Measurements from ENCODE around the gene REP15.

REP15 gene

GRCh38 chr12:27674989-27675388 lies 21.3 kb upstream of the REP15 start:
- no peak overlapping the region for H3K27ac ChIP-seq
- no peaks in the 10 kb centered on the region for H3K27me3 ChIP-seq (ENCODE audit: insufficient read depth, low read depth)
- no peaks in the 10 kb centered on the region for H3K4me1 ChIP-seq (ENCODE audit: low read depth, poor library complexity, severe bottlenecking)
- H3K4me2 ChIP-seq = no peak overlapping the region
- H4K20me1 ChIP-seq (ENCODE audit: insufficient read depth) = no peaks in the 10 kb centered on the region
- no peaks in the 10 kb centered on the region for H3K79me2 ChIP-seq (ENCODE audit: insufficient read depth, low read depth)
- H3K4me3 ChIP-seq (IDR thresholded peaks at IDR 0.05; ENCODE audit: insufficient read depth, low read depth, low read length) = no peak overlapping the region
- no peak overlapping the region for H3K9ac ChIP-seq
- no peak overlapping the region for H2AFZ ChIP-seq (ENCODE audit: low read depth)
- TF ChIP-seq, protein P1, sequence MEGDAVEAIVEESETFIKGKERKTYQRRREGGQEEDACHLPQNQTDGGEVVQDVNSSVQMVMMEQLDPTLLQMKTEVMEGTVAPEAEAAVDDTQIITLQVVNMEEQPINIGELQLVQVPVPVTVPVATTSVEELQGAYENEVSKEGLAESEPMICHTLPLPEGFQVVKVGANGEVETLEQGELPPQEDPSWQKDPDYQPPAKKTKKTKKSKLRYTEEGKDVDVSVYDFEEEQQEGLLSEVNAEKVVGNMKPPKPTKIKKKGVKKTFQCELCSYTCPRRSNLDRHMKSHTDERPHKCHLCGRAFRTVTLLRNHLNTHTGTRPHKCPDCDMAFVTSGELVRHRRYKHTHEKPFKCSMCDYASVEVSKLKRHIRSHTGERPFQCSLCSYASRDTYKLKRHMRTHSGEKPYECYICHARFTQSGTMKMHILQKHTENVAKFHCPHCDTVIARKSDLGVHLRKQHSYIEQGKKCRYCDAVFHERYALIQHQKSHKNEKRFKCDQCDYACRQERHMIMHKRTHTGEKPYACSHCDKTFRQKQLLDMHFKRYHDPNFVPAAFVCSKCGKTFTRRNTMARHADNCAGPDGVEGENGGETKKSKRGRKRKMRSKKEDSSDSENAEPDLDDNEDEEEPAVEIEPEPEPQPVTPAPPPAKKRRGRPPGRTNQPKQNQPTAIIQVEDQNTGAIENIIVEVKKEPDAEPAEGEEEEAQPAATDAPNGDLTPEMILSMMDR (conservative IDR thresholded peaks at IDR 0.05; ENCODE audit: low read depth, low read length) = no peak
- H3K36me3 ChIP-seq (ENCODE audit: insufficient read depth) = no peaks in the 10 kb centered on the region

DNA sequence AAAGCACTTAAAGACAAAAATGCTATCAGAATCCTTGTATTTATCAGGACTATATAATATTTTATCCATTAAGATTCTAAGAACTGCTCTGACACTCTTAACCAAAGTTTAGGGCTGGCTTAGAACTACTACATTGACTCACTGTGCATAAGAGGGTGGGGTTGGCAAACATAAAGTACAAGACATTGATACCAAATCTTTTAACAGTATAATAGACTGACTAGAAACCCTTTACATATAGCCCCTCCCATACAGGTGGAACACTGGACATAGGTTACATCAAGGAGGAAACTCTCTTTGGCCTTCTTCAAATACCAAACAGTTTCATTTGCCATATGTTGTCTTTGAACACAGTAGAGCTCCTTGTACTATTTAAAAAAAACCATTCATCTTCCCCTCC lies 15.6 kb upstream of the REP15 start:
- Histone ChIP-seq H3K4me1 (ENCODE audit: low read depth, poor library complexity, severe bottlenecking) (no peaks in the 10 kb centered on the region), H2AFZ (ENCODE audit: low read depth) (no peak overlapping the region), H3K27me3 (ENCODE audit: insufficient read depth, low read depth) (no peaks in the 10 kb centered on the region), H3K79me2 (ENCODE audit: insufficient read depth, low read depth) (no peaks in the 10 kb centered on the region), H4K20me1 (ENCODE audit: insufficient read depth) (no peaks in the 10 kb centered on the region), H3K4me3 (IDR thresholded peaks at IDR 0.05; ENCODE audit: insufficient read depth, low read depth, low read length) (no peak overlapping the region), H3K36me3 (ENCODE audit: insufficient read depth) (no peaks in the 10 kb centered on the region), H3K9ac (no peak overlapping the region), H3K27ac (no peak overlapping the region), H3K4me2 (no peak overlapping the region)
- TF ChIP-seq, protein P1 (conservative IDR thresholded peaks at IDR 0.05; ENCODE audit: low read depth, low read length) = no peak

GRCh38 chr12:27682534-27682933 lies 13.7 kb upstream of the REP15 start:
- no peak overlapping the region for H3K4me3 ChIP-seq (IDR thresholded peaks at IDR 0.05; ENCODE audit: insufficient read depth, low read depth, low read length)
- H3K36me3 ChIP-seq (ENCODE audit: insufficient read depth) = no peaks in the 10 kb centered on the region
- no peak overlapping the region for H2AFZ ChIP-seq (ENCODE audit: low read depth)
- no peak overlapping the region for H3K4me2 ChIP-seq
- no peaks in the 10 kb centered on the region for H3K4me1 ChIP-seq (ENCODE audit: low read depth, poor library complexity, severe bottlenecking)
- H3K9ac ChIP-seq = no peak overlapping the region
- H3K27ac ChIP-seq = no peak overlapping the region
- H4K20me1 ChIP-seq (ENCODE audit: insufficient read depth) = no peaks in the 10 kb centered on the region
- TF ChIP-seq, protein P1 (conservative IDR thresholded peaks at IDR 0.05; ENCODE audit: low read depth, low read length) = no peak
- no peaks in the 10 kb centered on the region for H3K79me2 ChIP-seq (ENCODE audit: insufficient read depth, low read depth)
- H3K27me3 ChIP-seq (ENCODE audit: insufficient read depth, low read depth) = no peaks in the 10 kb centered on the region

GRCh38 chr12:27685274-27685673 lies 11.0 kb upstream of the REP15 start:
- no peaks in the 10 kb centered on the region for H3K27me3 ChIP-seq (ENCODE audit: insufficient read depth, low read depth)
- no peaks in the 10 kb centered on the region for H3K79me2 ChIP-seq (ENCODE audit: insufficient read depth, low read depth)
- no peaks in the 10 kb centered on the region for H3K4me1 ChIP-seq (ENCODE audit: low read depth, poor library complexity, severe bottlenecking)
- TF ChIP-seq, protein P1 (conservative IDR thresholded peaks at IDR 0.05; ENCODE audit: low read depth, low read length) = no peak
- no peak overlapping the region for H3K9ac ChIP-seq
- H3K4me3 ChIP-seq (IDR thresholded peaks at IDR 0.05; ENCODE audit: insufficient read depth, low read depth, low read length) = no peak overlapping the region
- H4K20me1 ChIP-seq (ENCODE audit: insufficient read depth) = no peaks in the 10 kb centered on the region
- no peak overlapping the region for H2AFZ ChIP-seq (ENCODE audit: low read depth)
- H3K4me2 ChIP-seq = no peak overlapping the region
- H3K27ac ChIP-seq = no peak overlapping the region
- H3K36me3 ChIP-seq (ENCODE audit: insufficient read depth) = no peaks in the 10 kb centered on the region

Measured in KMS-11 (cell line).